ENCODE data around the gene SH2D4B. TPM values are rescaled to one million over a fixed set of nuclear protein-coding genes. Genes with fewer than 3 reads are reported as not detected.

The SH2D4B gene
- total and polyA plus RNA-seq, 2 donors (not counting 3 experiments of a cell fraction or from before 2014, with no cell fraction given), result not detected

DNA sequence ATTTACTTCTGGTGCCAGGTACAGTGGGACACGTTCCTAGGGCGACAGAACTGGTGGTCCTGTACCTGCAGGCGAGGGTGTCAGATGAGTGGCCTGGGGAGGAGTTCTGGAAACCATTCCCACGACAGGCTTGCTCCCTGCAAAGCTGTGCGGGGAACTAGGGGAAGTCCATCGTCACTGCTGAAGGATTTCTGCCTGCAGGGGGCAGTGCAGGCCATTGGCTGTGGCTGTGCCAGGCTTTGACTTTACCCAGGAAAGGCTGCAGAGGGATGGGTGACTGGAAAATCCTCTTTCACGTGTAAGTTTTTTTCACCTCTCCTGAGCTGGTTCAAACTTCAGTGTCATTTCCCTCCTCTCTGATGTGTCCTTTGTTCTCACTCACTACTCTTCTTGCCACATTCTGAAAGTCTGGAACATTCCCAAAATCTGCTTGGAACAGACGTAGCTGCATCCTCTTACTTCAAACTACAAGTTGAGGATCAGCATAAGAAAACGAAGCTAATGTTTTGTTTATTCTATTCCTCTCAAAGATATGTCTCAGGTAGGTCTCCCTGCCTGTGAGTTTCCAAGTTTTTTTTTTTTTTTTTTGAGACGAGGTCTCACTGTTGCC is 126.5 kb downstream of the SH2D4B start:
- H3K4me1 ChIP-seq (ENCODE audit: control insufficient read depth, extremely low read depth, insufficient read depth, low read length), result peaks cover 4% of the 10 kb centered on the region
- intact Hi-C loops (cut with micrococcal nuclease) (loop anchor here (1.0 kb wide), 2 partner anchors 260 to 281 kb away; no protein-coding TSS in a partner anchor), dilution Hi-C loops (cut with MboI; ENCODE audit: extremely low pct_ligation_motif_present, low sequenced_read_pairs) (no loop called here)
- no peaks in the 10 kb centered on the region for H3K36me3 ChIP-seq (ENCODE audit: control insufficient read depth in 2 of 2, extremely low read depth in 1 of 2, insufficient read depth in 2 of 2, low read length in 2 of 2)
- CTCF ChIA-PET, result interaction anchor here (0.6 to 5.7 kb wide), 15 partner anchors 8 to 1156 kb away, joined by 3 to 76 read pairs (median 4); no protein-coding TSS in a partner anchor
- DNase-seq (ENCODE audit: low read depth, low spot score) (peak; percentile 67), FAIRE-seq (peak; percentile 81)
- no TSS peak for BruUV-seq (replicated peaks)
- H3K9me3 ChIP-seq (replicated peaks; ENCODE audit: control insufficient read depth, insufficient read depth, low read length), result no peaks in the 10 kb centered on the region
- TF ChIP-seq CTCF (IDR thresholded peaks at IDR 0.05; ENCODE audit: extremely low read depth in 1 of 2, insufficient read depth in 1 of 2, low read depth in 1 of 2, low read length in 2 of 2), result peak; percentile 81 to 96
- TF ChIP-seq FOS (IDR thresholded peaks at IDR 0.05; ENCODE audit: borderline replicate concordance, insufficient read depth, low read length), result no peak
- H3K9me1 ChIP-seq (replicated peaks; ENCODE audit: control insufficient read depth, extremely low read depth, insufficient read depth, low read length), result no peaks in the 10 kb centered on the region
- no peak overlapping the region for H3K9ac ChIP-seq (replicated peaks; ENCODE audit: extremely low read depth, insufficient read depth, low read length)
- H3K79me2 ChIP-seq (ENCODE audit: control insufficient read depth, insufficient read depth, low read length), result no peaks in the 10 kb centered on the region
- no peaks in the 10 kb centered on the region for H4K20me1 ChIP-seq (replicated peaks; ENCODE audit: control insufficient read depth, extremely low read depth, insufficient read depth, low read length)
- H2AFZ ChIP-seq (ENCODE audit: low read depth, low read length), result no peak overlapping the region
- peaks cover 0 to 2% of the 10 kb centered on the region in 2 experiments for H3K27me3 ChIP-seq (ENCODE audit: control insufficient read depth in 2 of 2, insufficient read depth in 2 of 2, low read length in 2 of 2)
- no peak overlapping the region for H3K4me2 ChIP-seq (ENCODE audit: insufficient read depth, low read length)
- POLR2A ChIA-PET, result no interaction called here
- no peak overlapping the region for H3K4me3 ChIP-seq (replicated peaks in 1 of 3; ENCODE audit: insufficient read depth in 1 of 3, low read depth in 1 of 3, low read length in 3 of 3)
- H3K27ac ChIP-seq (ENCODE audit: insufficient read depth, low read depth, low read length), result no peak overlapping the region

GRCh38 chr10:80669485-80669884 is 131.8 kb downstream of the SH2D4B start:
- Histone ChIP-seq H4K20me1 (replicated peaks; ENCODE audit: control insufficient read depth, extremely low read depth, insufficient read depth, low read length) (no peaks in the 10 kb centered on the region), H3K9ac (replicated peaks; ENCODE audit: extremely low read depth, insufficient read depth, low read length) (no peak overlapping the region), H3K4me2 (ENCODE audit: insufficient read depth, low read length) (no peak overlapping the region), H3K27me3 (ENCODE audit: control insufficient read depth in 2 of 2, insufficient read depth in 2 of 2, low read length in 2 of 2) (no peaks in the 10 kb centered on the region), H3K36me3 (ENCODE audit: control insufficient read depth in 2 of 2, extremely low read depth in 1 of 2, insufficient read depth in 2 of 2, low read length in 2 of 2) (no peaks in the 10 kb centered on the region), H3K79me2 (ENCODE audit: control insufficient read depth, insufficient read depth, low read length) (no peaks in the 10 kb centered on the region), H3K4me3 (replicated peaks in 1 of 3; ENCODE audit: insufficient read depth in 1 of 3, low read depth in 1 of 3, low read length in 3 of 3) (no peak overlapping the region), H3K9me1 (replicated peaks; ENCODE audit: control insufficient read depth, extremely low read depth, insufficient read depth, low read length) (no peaks in the 10 kb centered on the region), H3K4me1 (ENCODE audit: control insufficient read depth, extremely low read depth, insufficient read depth, low read length) (no peaks in the 10 kb centered on the region), H3K9me3 (replicated peaks; ENCODE audit: control insufficient read depth, insufficient read depth, low read length) (no peaks in the 10 kb centered on the region), H2AFZ (ENCODE audit: low read depth, low read length) (no peak overlapping the region), H3K27ac (ENCODE audit: insufficient read depth, low read depth, low read length) (no peak overlapping the region)
- TF ChIP-seq POLR2AphosphoS5 (IDR thresholded peaks at IDR 0.05; ENCODE audit: insufficient read depth, low read depth, low read length), result no peak
- TF ChIP-seq MAX (IDR thresholded peaks at IDR 0.05; ENCODE audit: insufficient read depth, insufficient read length), result no peak
- no peak for TF ChIP-seq JUN (IDR thresholded peaks at IDR 0.05; ENCODE audit: borderline replicate concordance, insufficient read depth, insufficient read length, low read depth)
- TF ChIP-seq MYC (IDR thresholded peaks at IDR 0.05; ENCODE audit: low read depth, low read length), result no peak
- no peak for TF ChIP-seq CTCF (IDR thresholded peaks at IDR 0.05; ENCODE audit: extremely low read depth in 1 of 2, insufficient read depth in 1 of 2, low read depth in 1 of 2, low read length in 2 of 2)
- TF ChIP-seq POLR2A (IDR thresholded peaks at IDR 0.05; ENCODE audit: low read depth, low read length), result no peak
- FAIRE-seq, result no peak
- ChIA-PET POLR2A (no interaction called here), CTCF (no interaction called here)
- dilution Hi-C loops (cut with MboI; ENCODE audit: extremely low pct_ligation_motif_present, low sequenced_read_pairs) (no loop called here), intact Hi-C loops (cut with micrococcal nuclease) (no loop called here)
- no TSS peak for BruUV-seq (replicated peaks)
- DNase-seq (ENCODE audit: low read depth, low spot score), result no peak

Measured in endothelial cell of umbilical vein (primary cell).